Type B pancreatic cell (in vitro differentiated cells): Measurements from ENCODE around the gene OR4D9. TPM values are rescaled to one million over a fixed set of nuclear protein-coding genes. Genes with fewer than 3 reads are reported as not detected.
A peak's percentile ranks its signal among the peaks of the same experiment; 100 is the strongest.

Source experiments
- DNase-seq: peaks from one replicate; pipeline ENCODE4 v3.0.0; 2021; ENCODE audit warnings: mixed read lengths; ENCODE audit not compliant: unreplicated experiment; ENCODE audit errors: extremely low spot score
- H3K27ac Mint-ChIP-seq: 2 replicates; pipeline ENCODE4 v1.8.0; 2021; ENCODE audit warnings: mild to moderate bottlenecking, mixed read lengths
- H3K27me3 Mint-ChIP-seq: 2 replicates; pipeline ENCODE4 v1.8.0; 2021; ENCODE audit warnings: mixed read lengths
- H3K36me3 Mint-ChIP-seq: 2 replicates; pipeline ENCODE4 v1.8.0; 2021; ENCODE audit warnings: mixed read lengths
- H3K4me1 Mint-ChIP-seq: one replicate; pipeline ENCODE4 v1.8.0; 2021; ENCODE audit warnings: mixed read lengths; ENCODE audit not compliant: unreplicated experiment
- H3K4me3 Mint-ChIP-seq: 2 replicates; pipeline ENCODE4 v1.8.0; 2021; ENCODE audit warnings: mild to moderate bottlenecking, mixed read lengths
- H3K9me3 Mint-ChIP-seq: 2 replicates; pipeline ENCODE4 v1.8.0; 2021; ENCODE audit warnings: mixed read lengths
- CTCF ChIP-seq: fragments of 200-600 bp; sonication (generic); conservative IDR thresholded peaks from 2 replicates; pipeline ENCODE4 v1.5.0; 2021; ENCODE audit warnings: antibody characterized with exemption, mild to moderate bottlenecking
- total RNA-seq: library from RNA; stranded (reverse); gene quantifications from 2 replicates; pipeline ENCODE4 v1.2.1, GENCODE V29; 2021; ENCODE audit warnings: low replicate concordance

OR4D9 gene
- total RNA-seq, 1 donor from 2014 or later: not detected

- DNase-seq: peak; percentile 79
Observed at GRCh38 chr11:59556115-59556916, 45.0 kb downstream of the OR4D9 start.

GRCh38 chr11:59556917-59557348 lies 45.6 kb downstream of the OR4D9 start:
- H3K27ac Mint-ChIP-seq: peak overlapping the region; percentile 90
- no peak for TF ChIP-seq CTCF
- peak overlapping the region; percentile 89 for H3K4me3 Mint-ChIP-seq
- H3K4me1 Mint-ChIP-seq: peaks cover 25% of the 10 kb centered on the region
- peaks cover 4% of the 10 kb centered on the region for H3K36me3 Mint-ChIP-seq
- peaks cover 20% of the 10 kb centered on the region for H3K27me3 Mint-ChIP-seq
- H3K9me3 Mint-ChIP-seq: no peaks in the 10 kb centered on the region
- no peak for DNase-seq

More at GRCh38 chr11:59556115-59556916, 45.0 kb downstream of the OR4D9 start:
- Mint-ChIP-seq H3K36me3 (peaks cover 4% of the 10 kb centered on the region), H3K27ac (peak overlapping the region; percentile 90), H3K9me3 (no peaks in the 10 kb centered on the region), H3K4me1 (peaks cover 30% of the 10 kb centered on the region), H3K4me3 (peak overlapping the region; percentile 89), H3K27me3 (peaks cover 21% of the 10 kb centered on the region)
- TF ChIP-seq CTCF: no peak

GRCh38 chr11:59558270-59558643 lies 46.9 kb downstream of the OR4D9 start:
- H3K4me1 Mint-ChIP-seq: peaks cover 23% of the 10 kb centered on the region
- H3K4me3 Mint-ChIP-seq: peak overlapping the region; percentile 89
- peaks cover 20% of the 10 kb centered on the region for H3K27me3 Mint-ChIP-seq
- no peaks in the 10 kb centered on the region for H3K9me3 Mint-ChIP-seq
- no peak for DNase-seq
- peak overlapping the region; percentile 90 for H3K27ac Mint-ChIP-seq
- TF ChIP-seq CTCF: no peak
- peaks cover 4% of the 10 kb centered on the region for H3K36me3 Mint-ChIP-seq

DNA sequence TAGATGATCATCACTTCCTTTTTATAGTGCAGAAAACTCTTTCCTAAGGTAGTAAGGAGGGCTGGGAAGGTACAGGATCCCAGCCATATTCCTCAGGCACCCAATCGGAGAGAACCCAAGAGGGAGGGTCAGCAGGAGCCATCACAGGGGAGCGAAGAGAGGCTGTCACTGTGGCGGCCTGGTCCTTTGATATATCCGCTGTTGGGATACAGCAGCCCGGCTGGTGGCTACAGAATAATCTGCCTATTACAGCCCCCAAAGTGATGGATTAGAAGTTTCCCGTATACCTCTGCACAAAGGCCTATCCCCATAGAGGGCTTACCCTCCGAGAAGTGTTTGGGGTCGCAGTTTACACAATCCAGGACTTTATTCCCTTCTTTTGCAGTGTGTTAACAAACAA lies 48.5 kb downstream of the OR4D9 start:
- Mint-ChIP-seq H3K36me3 (peaks cover 4% of the 10 kb centered on the region), H3K4me3 (peak overlapping the region; percentile 95), H3K27me3 (peaks cover 20% of the 10 kb centered on the region), H3K9me3 (no peaks in the 10 kb centered on the region), H3K27ac (peak overlapping the region; percentile 98), H3K4me1 (peaks cover 23% of the 10 kb centered on the region)
- no peak for TF ChIP-seq CTCF
- DNase-seq: no peak

- peak overlapping the region; percentile 95 for H3K4me3 Mint-ChIP-seq
- H3K4me1 Mint-ChIP-seq: peaks cover 23% of the 10 kb centered on the region
- H3K9me3 Mint-ChIP-seq: no peaks in the 10 kb centered on the region
- H3K27ac Mint-ChIP-seq: peak overlapping the region; percentile 98
- H3K36me3 Mint-ChIP-seq: peaks cover 4% of the 10 kb centered on the region
- peak; percentile 81 for DNase-seq
- peaks cover 20% of the 10 kb centered on the region for H3K27me3 Mint-ChIP-seq
- no peak for TF ChIP-seq CTCF
Observed at GRCh38 chr11:59560290-59560701, 49.0 kb downstream of the OR4D9 start.
